ENCODE data around the gene NT5C2. TPM values are rescaled to one million over a fixed set of nuclear protein-coding genes. Genes with fewer than 3 reads are reported as not detected.
"Not testable (repeated sequence)": the region's sequence is repeated elsewhere in the genome, so short reads cannot be mapped to it uniquely, and the experiment has no call there.

NT5C2 gene
- total RNA-seq, 4 donors from 2014 or later = 33.5 to 53.2 (median 35.3) TPM

GRCh38 chr10:103225939-103226338 lies 32.9 kb upstream of the NT5C2 start:
- H3K36me3 ChIP-seq = no peaks in the 10 kb centered on the region
- no peak for TF ChIP-seq CTCF (IDR thresholded peaks at IDR 0.05 in 4 of 5, conservative IDR thresholded peaks at IDR 0.05 in 1 of 5)
- no peak for ATAC-seq
- H3K4me1 ChIP-seq = peaks cover 18 to 29% of the 10 kb centered on the region in 2 donors
- H3K9me3 ChIP-seq = peaks cover 0 to 7% (median 0%) of the 10 kb centered on the region in 3 donors
- DNase-seq = no peak
- H3K4me3 ChIP-seq = no peak overlapping the region
- intact Hi-C loops (cut with DNase I; ENCODE audit: low total_unique reads) (no loop called here), in situ Hi-C loops (cut with MboI; ENCODE audit: low sequenced_read_pairs in 4 of 4) (loop anchor here in 3 of 4 donors (25.0 kb wide), 2 partner anchors 114 to 489 kb away; partner anchors contain the start of gene WBP1L (in 2 of the 3))
- H3K27me3 ChIP-seq = no peaks in the 10 kb centered on the region
- peak overlapping the region in 2 of 4 donors; percentile 86 to 88 for H3K27ac ChIP-seq

GRCh38 chr10:103224721-103225120 lies 31.6 kb upstream of the NT5C2 start:
- H3K27me3 ChIP-seq; H3K27ac ChIP-seq; H3K36me3 ChIP-seq; intact Hi-C loops (cut with DNase I; ENCODE audit: low total_unique reads); DNase-seq; H3K9me3 ChIP-seq; H3K4me3 ChIP-seq; ATAC-seq: not testable (repeated sequence)
- in situ Hi-C loops (cut with MboI; ENCODE audit: low sequenced_read_pairs in 4 of 4) = loop anchor here in 3 of 4 donors (25.0 kb wide), 2 partner anchors 112 to 487 kb away; partner anchors contain the start of gene WBP1L (in 2 of the 3)
- H3K4me1 ChIP-seq = peaks cover 11 to 19% of the 10 kb centered on the region in 2 donors

- in situ Hi-C loops (cut with MboI; ENCODE audit: low sequenced_read_pairs in 4 of 4) (no loop called here), intact Hi-C loops (cut with DNase I; ENCODE audit: low total_unique reads) (no loop called here)
- ATAC-seq (no peak), DNase-seq (no peak)
- peaks cover 6 to 13% of the 10 kb centered on the region in 2 donors for H3K4me1 ChIP-seq
- TF ChIP-seq CTCF (IDR thresholded peaks at IDR 0.05 in 4 of 5, conservative IDR thresholded peaks at IDR 0.05 in 1 of 5) (no peak), POLR2A (IDR thresholded peaks at IDR 0.05) (no peak)
- no peaks in the 10 kb centered on the region for H3K27me3 ChIP-seq
- H3K27ac ChIP-seq = no peak overlapping the region
- H3K36me3 ChIP-seq = no peaks in the 10 kb centered on the region
- no peak overlapping the region for H3K4me3 ChIP-seq
- peaks cover 0 to 7% (median 0%) of the 10 kb centered on the region in 3 donors for H3K9me3 ChIP-seq
Measured at GRCh38 chr10:103224133-103224532, 31.1 kb upstream of the NT5C2 start.

- not testable (repeated sequence) for ATAC-seq
Measured at GRCh38 chr10:103216362-103216761, 23.3 kb upstream of the NT5C2 start.

GRCh38 chr10:103215601-103216000 lies 22.5 kb upstream of the NT5C2 start:
- in situ Hi-C loops (cut with MboI; ENCODE audit: low sequenced_read_pairs in 4 of 4) = no loop called here
- no peaks in the 10 kb centered on the region for H3K27me3 ChIP-seq
- TF ChIP-seq POLR2A (IDR thresholded peaks at IDR 0.05) (no peak), CTCF (IDR thresholded peaks at IDR 0.05 in 4 of 5, conservative IDR thresholded peaks at IDR 0.05 in 1 of 5) (no peak)
- H3K4me1 ChIP-seq = peaks cover 0 to 6% of the 10 kb centered on the region in 2 donors
- intact Hi-C loops (cut with DNase I; ENCODE audit: low total_unique reads) = no loop called here
- H3K9me3 ChIP-seq = no peaks in the 10 kb centered on the region
- DNase-seq = no peak
- no peak overlapping the region for H3K4me3 ChIP-seq
- ATAC-seq = no peak
- H3K27ac ChIP-seq = no peak overlapping the region
- no peaks in the 10 kb centered on the region for H3K36me3 ChIP-seq

More at GRCh38 chr10:103216362-103216761, 23.3 kb upstream of the NT5C2 start:
- H3K4me3 ChIP-seq; DNase-seq; in situ Hi-C loops (cut with MboI; ENCODE audit: low sequenced_read_pairs in 4 of 4); H3K27me3 ChIP-seq; H3K9me3 ChIP-seq; H3K27ac ChIP-seq; H3K36me3 ChIP-seq; H3K4me1 ChIP-seq; intact Hi-C loops (cut with DNase I; ENCODE audit: low total_unique reads): not testable (repeated sequence)

GRCh38 chr10:103210262-103210661 lies 17.2 kb upstream of the NT5C2 start:
- in situ Hi-C loops (cut with MboI; ENCODE audit: low sequenced_read_pairs in 4 of 4); DNase-seq; intact Hi-C loops (cut with DNase I; ENCODE audit: low total_unique reads); H3K4me1 ChIP-seq; H3K36me3 ChIP-seq; H3K27me3 ChIP-seq; H3K4me3 ChIP-seq; ATAC-seq; H3K27ac ChIP-seq; H3K9me3 ChIP-seq: not testable (repeated sequence)

GRCh38 chr10:103207643-103208042 lies 14.6 kb upstream of the NT5C2 start:
- H3K36me3 ChIP-seq; ATAC-seq; H3K9me3 ChIP-seq; DNase-seq; intact Hi-C loops (cut with DNase I; ENCODE audit: low total_unique reads); H3K4me1 ChIP-seq; H3K27ac ChIP-seq; H3K4me3 ChIP-seq; H3K27me3 ChIP-seq; in situ Hi-C loops (cut with MboI; ENCODE audit: low sequenced_read_pairs in 4 of 4): not testable (repeated sequence)
